NCI-H524 treated with DMSO at 0.1 percent for 48 hours (cell line): ENCODE data around the gene BCAM.
"Not testable (repeated sequence)": the region's sequence is repeated elsewhere in the genome, so short reads cannot be mapped to it uniquely, and the experiment has no call there.

Source experiments
- DNase-seq: peaks from one replicate; lab custom pipeline; 2025; lab: John Stamatoyannopoulos, UW

The BCAM gene

DNA sequence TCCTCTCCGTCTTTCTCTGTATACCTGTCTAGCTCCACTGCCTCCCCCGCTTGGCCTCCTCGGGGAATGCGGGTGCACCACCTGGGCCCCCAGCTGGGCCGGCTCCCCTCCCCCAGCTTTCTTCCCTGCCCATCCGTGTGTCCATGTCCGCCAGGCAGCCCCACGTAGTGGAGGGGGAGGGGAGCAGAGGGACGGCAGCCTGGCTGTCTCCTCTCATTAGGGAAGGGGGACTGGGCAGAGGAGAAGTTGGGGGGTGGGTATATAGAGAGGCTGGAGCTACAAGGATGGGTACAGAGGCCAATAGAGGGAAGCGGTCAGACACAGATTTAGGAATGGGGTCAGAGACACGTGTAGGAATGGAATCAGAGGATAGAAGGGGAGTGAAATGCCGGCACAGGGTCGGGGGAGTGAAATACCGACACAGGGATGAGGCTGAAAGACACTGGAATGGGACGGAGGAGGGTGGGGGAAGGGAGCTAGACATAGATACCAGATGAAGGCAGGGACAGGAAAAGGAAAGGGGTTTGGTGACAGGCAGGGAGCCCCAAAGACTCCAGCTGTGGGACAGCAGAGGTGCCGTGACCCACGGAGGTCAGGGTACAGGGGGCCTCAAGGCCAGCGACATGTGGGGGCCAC, 40.0 kb downstream of the BCAM start:
- no peak for DNase-seq

DNA sequence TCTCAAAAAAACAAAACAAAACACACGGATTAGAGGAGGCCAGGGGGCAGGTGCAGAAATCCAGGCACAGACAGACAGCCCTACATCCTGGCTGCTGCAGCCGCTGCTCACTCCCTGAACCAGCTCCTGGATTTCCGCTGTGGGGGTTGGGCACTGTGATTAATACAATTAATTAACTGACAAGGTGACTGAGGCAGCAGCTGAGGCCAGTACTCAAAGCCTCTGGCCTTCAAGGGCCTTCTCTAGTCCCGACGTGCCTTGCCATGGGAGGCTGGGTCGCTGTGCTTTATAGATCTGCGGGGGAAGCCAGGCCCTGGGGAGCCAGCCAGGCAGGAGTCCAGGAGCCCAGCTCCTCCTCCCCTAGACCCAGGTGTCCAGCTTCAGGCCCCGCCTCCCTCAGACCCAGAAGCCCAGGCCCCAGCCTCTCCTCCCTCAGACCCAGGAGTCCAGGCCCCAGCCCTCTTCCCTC, 41.8 kb downstream of the BCAM start:
- DNase-seq = no peak

DNA sequence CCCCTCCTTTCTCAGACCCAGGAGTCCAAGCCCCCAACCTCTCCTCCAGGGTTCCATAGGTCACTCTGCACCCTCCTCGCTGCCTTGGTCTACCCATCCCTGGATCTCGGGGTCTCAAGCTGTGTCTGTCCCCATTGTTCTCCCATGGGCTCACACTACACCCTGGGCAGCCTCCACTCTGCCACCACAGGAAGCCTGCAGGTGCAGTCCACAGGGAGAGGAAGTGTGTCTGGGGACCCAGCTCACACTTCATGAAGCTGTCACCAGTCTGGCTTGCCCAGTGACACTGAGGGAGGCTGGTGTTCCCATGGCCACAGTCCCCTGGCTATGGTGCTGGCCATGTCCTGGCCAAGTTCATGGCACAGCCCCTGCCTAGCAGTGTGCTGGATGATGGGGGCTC, 42.5 kb downstream of the BCAM start:
- DNase-seq = no peak

DNA sequence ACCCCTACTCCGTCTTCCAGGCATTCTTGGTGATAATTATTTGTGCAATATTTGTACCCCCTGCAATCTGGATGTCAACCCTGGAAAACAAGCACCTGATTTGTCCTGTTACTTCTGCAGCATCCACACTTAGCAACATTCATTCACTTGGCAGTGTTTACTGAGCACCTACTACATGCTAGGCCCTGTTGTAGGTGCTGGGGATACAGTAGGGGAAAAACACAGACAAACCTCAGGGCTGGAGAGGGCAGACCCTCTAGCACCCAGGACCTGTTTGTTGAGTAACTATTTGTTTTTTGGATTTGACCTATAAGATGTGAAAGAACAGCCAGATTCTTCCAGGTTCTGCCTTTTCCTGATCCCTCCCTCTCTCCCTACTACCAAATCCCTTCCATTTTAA, 46.7 kb downstream of the BCAM start:
- DNase-seq = no peak

DNA sequence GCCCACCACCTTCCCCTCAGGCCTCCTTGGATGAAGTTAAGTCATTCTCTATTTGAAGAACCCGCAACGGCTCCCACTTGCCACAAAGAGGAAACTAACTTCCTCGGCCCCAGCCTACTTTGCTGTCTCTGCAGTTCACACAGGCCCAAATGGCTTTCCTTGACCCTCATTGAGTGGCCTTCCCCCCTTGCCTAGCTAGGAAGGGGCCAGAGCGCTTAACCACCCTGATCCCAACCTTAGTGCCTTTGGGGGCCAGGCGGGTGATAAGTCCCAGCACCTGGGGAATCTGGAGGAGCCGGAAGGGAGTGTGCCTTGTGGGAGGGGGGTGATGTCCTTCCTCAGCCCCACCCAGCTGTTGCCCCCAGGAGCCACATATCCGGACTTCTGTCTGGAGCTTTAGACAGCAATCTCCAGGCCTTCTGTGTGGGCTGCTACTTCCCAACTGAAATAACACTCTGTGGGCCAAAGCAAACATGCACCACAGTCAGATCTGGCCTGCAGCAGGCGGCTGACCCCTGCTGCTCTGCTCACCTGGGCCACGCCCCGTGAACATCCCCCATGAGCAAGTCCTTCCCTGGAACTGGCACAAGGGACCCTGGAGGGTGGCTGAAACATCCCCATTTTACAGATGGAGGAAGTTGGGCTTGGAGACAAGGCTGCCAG, 47.6 kb downstream of the BCAM start:
- DNase-seq = no peak

DNA sequence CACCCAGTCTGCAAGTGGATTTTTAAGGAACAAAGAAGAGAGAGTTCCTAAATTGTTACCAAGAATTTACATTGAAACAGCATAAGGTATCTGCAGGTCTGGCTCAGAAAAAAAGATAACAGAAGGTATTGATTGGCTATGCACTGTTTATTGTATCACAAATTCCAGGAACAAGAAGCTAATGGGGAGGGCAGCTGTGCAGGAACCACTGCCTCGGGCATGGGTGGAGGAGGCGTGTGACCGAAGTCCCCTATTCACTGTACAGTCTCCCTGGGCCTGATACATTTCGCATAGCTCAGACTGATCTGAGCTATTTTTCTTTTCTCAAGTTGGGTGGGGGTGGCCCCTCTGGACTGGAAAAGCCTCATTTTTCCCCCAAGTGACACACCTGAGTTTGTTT, 48.9 kb downstream of the BCAM start:
- DNase-seq = no peak

DNA sequence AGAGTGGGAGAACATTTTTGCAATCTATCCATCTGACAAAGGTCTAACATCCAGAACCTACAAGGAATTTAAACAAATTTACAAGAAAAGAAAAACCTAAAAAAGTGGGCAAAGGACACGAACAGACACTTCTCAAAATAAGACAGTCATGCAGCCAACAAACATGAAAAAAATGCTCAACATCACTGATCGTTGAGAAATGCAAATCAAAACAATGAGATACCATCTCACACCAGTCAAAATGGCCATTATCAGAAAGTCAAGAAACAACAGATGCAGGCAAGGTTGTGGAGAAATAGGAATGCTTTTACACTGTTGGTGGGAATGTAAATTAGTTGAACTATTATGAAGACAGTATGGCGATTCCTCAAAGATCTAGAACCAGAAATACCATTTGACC, 52.7 kb downstream of the BCAM start:
- not testable (repeated sequence) for DNase-seq

DNA sequence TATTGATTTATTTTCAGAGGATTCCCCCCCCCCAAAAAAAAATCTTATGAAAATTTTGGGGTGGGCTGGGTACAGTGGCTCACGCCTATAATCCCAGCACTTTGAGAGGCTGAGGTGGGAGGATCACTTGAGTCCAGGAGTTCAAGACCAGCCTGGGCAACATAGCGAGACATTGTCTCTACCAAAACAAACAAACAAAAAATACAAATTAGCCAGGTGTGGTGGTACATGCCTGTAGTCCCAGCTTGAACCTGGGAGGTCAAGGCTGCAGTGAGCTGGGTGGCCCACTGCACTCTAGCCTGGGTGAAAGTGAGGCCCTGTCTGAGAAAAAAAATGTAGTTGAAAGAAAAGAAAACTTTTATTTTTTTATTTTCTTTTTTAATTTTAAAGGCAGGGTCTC, 55.1 kb downstream of the BCAM start:
- DNase-seq = no peak

DNA sequence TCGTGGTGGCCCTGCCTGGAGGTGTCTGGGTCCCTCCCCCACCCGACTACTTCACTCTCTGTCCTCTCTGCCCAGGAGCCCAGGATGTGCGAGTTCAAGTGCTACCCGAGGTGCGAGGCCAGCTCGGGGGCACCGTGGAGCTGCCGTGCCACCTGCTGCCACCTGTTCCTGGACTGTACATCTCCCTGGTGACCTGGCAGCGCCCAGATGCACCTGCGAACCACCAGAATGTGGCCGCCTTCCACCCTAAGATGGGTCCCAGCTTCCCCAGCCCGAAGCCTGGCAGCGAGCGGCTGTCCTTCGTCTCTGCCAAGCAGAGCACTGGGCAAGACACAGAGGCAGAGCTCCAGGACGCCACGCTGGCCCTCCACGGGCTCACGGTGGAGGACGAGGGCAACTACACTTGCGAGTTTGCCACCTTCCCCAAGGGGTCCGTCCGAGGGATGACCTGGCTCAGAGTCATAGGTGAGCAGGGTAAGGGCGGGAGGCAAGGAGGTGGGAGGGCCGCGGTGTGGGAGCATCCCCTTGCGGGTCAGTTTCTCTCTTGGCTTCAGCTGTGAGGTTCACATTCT, 56.4 kb downstream of the BCAM start:
- DNase-seq = no peak

DNA sequence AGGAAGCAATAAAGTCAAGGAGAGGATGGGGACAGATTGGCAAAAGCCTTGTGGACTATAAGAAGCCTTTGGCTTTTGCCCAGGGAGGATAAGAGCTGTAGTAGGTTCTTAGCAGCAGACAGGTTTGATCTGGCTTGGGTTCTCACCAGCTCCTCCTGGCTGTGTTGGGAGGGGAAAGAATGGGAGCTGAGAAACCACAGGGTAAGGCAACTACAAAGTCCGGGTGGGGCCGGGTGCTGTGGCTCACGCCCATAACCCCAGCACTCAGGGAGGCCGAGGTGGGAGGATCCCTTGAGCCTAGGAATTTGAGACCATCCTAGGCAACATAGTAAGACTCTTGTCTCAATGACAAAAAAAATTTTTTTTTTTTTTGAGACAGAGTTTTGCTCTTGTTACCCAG, 57.8 kb downstream of the BCAM start:
- DNase-seq = no peak

DNA sequence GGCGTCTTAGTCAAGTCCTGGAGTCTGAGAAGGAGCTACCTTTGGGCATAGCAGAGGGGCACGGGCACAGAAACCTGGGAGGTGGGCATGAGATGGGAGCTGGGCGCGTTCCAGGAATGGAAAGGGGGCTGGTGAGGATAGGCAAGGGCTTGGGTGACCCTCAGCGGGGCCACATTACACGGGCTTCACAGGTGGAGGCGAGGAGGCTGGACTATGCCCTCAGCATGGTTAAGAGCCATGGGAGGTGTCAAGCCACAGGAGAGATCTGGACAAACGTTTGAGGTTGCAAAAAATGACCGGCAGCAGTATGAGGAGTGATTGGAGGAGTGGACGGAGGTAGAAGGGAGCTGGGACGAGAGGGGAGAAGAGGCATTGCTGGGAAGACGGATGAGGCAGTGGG, 58.7 kb downstream of the BCAM start:
- DNase-seq = no peak

DNA sequence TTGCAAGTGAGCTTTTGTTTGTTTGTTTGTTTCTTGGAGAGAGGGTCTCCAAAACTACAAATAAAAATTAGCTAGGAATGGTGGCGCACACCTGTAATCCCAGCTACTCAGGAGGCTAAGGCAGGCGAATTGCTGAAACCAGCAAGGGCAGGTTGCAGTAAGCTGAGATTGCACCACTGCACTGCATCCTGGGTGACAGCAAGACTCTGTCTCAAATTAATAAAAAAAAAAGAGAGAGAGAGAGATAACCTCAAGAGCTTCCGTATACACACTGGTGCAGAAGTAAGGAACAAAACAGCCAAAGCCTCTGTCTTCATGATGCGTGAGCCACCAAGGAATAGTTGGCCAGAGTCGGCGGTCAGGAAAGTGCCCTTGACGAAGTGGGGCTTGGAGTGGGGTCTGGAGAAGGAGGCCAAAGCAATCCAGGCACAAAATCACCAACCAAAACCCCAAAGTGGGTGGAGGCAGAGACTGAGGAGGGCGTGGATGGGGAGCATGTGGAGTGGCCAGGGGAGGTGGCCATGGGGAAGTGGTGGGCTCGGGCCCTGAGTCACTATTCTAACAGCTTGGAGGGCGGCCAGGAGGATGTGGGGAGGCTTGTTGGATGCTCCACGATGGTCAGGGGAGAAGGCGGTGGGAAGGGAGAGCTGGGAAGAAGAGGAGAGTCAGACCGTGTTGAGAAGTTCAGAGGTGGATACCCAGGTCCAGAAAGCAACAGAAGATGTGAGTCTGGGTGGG, 61.0 kb downstream of the BCAM start:
- DNase-seq = no peak
